Measurements from ENCODE around the gene THTPA. TPM values are rescaled to one million over a fixed set of nuclear protein-coding genes. Genes with fewer than 3 reads are reported as not detected.

Gene THTPA
- total and polyA plus RNA-seq, 9 of the 15 experiments (the other 6 are each of a cell fraction or from before 2014, with no cell fraction given), result 2.4 to 8.7 (median 5.2) TPM

DNA sequence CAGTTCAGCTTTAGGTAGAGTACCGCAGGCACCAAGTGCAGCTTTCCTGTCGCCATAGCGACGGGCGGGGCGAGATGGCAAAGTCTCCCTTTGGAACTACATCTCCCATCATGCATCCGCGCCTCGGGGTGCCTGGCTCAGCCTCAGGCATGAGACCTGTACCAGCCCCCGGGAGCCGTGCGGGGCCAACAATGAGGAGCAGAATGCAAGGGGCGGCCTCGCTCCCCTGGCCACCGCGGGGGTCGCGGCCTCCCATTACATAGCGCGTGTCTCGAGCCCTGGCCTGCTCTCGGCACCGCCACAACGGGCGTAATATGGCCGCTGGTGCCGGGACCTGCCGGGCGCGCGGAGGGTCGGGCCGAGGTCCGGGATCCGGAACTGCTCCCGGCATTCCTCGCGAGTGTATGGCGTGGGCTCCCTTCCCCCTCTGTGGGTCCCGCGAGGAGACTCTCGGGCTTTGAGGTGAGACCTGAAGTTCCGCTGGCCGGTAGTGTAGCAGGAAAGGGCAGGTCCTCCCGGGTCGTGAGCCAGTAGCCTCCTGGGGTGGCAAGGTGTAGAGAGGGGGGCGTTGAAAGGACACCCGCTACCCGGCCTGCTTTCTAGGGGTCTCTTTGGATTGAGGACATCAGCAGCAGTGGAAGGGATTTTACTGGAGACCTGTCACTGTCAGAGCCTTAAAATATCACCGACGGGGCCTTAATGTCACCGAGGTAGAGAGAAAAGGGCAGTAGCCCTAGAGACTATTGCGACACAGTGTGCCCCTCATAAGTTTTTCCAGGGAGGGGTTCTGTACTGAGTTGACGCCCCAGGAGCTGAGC lies at the start of gene THTPA (continued):
- TF ChIP-seq, protein P1, sequence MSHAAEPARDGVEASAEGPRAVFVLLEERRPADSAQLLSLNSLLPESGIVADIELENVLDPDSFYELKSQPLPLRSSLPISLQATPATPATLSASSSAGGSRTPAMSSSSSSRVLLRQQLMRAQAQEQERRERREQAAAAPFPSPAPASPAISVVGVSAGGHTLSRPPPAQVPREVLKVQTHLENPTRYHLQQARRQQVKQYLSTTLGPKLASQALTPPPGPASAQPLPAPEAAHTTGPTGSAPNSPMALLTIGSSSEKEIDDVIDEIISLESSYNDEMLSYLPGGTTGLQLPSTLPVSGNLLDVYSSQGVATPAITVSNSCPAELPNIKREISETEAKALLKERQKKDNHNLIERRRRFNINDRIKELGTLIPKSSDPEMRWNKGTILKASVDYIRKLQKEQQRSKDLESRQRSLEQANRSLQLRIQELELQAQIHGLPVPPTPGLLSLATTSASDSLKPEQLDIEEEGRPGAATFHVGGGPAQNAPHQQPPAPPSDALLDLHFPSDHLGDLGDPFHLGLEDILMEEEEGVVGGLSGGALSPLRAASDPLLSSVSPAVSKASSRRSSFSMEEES (CRISPR knock-in tag; IDR thresholded peaks at IDR 0.05), result no peak
- TF ChIP-seq ZNF431 (CRISPR knock-in tag; IDR thresholded peaks at IDR 0.05), result no peak
- no peak for TF ChIP-seq CBFA2T2 (conservative IDR thresholded peaks at IDR 0.05)
- peak; percentile 70 for TF ChIP-seq GABPA (tag; conservative IDR thresholded peaks at IDR 0.05; ENCODE audit: low read depth)
- 0 out of 2 replicates have a peak, but pooled peaks have one; percentile 21 for TF ChIP-seq PML (IDR thresholded peaks at IDR 0.05; ENCODE audit: low read length)
- TF ChIP-seq HIVEP1 (CRISPR knock-in tag; IDR thresholded peaks at IDR 0.05), result no peak
- no peak for TF ChIP-seq MYBL2 (IDR thresholded peaks at IDR 0.05; ENCODE audit: low read depth)
- no peak for TF ChIP-seq MYBL2 (CRISPR knock-in tag; IDR thresholded peaks at IDR 0.05; ENCODE audit: borderline replicate concordance)
- TF ChIP-seq PTBP1 (IDR thresholded peaks at IDR 0.05; ENCODE audit: low read depth, low read length), result no peak
- TF ChIP-seq ZNF584 (CRISPR knock-in tag; IDR thresholded peaks at IDR 0.05; ENCODE audit: low read depth), result no peak
- TF ChIP-seq, protein P2, sequence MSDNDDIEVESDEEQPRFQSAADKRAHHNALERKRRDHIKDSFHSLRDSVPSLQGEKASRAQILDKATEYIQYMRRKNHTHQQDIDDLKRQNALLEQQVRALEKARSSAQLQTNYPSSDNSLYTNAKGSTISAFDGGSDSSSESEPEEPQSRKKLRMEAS (CRISPR knock-in tag; IDR thresholded peaks at IDR 0.05), result 0 out of 2 replicates have a peak, but pooled peaks have one; percentile 36
- peak; percentile 57 for TF ChIP-seq TBP (optimal IDR thresholded peaks at IDR 0.05; ENCODE audit: low read depth, low read length)
- TF ChIP-seq, protein P3, sequence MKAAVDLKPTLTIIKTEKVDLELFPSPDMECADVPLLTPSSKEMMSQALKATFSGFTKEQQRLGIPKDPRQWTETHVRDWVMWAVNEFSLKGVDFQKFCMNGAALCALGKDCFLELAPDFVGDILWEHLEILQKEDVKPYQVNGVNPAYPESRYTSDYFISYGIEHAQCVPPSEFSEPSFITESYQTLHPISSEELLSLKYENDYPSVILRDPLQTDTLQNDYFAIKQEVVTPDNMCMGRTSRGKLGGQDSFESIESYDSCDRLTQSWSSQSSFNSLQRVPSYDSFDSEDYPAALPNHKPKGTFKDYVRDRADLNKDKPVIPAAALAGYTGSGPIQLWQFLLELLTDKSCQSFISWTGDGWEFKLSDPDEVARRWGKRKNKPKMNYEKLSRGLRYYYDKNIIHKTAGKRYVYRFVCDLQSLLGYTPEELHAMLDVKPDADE (conservative IDR thresholded peaks at IDR 0.05; ENCODE audit: control insufficient read depth, low read depth, low read length), result 0 out of 2 replicates have a peak, but pooled peaks have one; percentile 34
- no peak for TF ChIP-seq SRSF1 (IDR thresholded peaks at IDR 0.05; ENCODE audit: low read depth, low read length)
- TF ChIP-seq THRAP3 (IDR thresholded peaks at IDR 0.05; ENCODE audit: borderline replicate concordance), result no peak
- TF ChIP-seq, protein P4, sequence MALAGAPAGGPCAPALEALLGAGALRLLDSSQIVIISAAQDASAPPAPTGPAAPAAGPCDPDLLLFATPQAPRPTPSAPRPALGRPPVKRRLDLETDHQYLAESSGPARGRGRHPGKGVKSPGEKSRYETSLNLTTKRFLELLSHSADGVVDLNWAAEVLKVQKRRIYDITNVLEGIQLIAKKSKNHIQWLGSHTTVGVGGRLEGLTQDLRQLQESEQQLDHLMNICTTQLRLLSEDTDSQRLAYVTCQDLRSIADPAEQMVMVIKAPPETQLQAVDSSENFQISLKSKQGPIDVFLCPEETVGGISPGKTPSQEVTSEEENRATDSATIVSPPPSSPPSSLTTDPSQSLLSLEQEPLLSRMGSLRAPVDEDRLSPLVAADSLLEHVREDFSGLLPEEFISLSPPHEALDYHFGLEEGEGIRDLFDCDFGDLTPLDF (CRISPR knock-in tag; IDR thresholded peaks at IDR 0.05), result no peak
- TF ChIP-seq DDX20 (tag; IDR thresholded peaks at IDR 0.05; ENCODE audit: low read depth), result no peak
- TF ChIP-seq, protein P5, sequence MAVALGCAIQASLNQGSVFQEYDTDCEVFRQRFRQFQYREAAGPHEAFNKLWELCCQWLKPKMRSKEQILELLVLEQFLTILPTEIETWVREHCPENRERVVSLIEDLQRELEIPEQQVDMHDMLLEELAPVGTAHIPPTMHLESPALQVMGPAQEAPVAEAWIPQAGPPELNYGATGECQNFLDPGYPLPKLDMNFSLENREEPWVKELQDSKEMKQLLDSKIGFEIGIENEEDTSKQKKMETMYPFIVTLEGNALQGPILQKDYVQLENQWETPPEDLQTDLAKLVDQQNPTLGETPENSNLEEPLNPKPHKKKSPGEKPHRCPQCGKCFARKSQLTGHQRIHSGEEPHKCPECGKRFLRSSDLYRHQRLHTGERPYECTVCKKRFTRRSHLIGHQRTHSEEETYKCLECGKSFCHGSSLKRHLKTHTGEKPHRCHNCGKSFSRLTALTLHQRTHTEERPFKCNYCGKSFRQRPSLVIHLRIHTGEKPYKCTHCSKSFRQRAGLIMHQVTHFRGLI (CRISPR knock-in tag; IDR thresholded peaks at IDR 0.05), result no peak
- TF ChIP-seq, protein P6, sequence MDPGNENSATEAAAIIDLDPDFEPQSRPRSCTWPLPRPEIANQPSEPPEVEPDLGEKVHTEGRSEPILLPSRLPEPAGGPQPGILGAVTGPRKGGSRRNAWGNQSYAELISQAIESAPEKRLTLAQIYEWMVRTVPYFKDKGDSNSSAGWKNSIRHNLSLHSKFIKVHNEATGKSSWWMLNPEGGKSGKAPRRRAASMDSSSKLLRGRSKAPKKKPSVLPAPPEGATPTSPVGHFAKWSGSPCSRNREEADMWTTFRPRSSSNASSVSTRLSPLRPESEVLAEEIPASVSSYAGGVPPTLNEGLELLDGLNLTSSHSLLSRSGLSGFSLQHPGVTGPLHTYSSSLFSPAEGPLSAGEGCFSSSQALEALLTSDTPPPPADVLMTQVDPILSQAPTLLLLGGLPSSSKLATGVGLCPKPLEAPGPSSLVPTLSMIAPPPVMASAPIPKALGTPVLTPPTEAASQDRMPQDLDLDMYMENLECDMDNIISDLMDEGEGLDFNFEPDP (CRISPR knock-in tag; IDR thresholded peaks at IDR 0.05), result no peak
- no peak for TF ChIP-seq DNMT1 (IDR thresholded peaks at IDR 0.05)
